Measurements from ENCODE around the gene RET.
A peak's percentile ranks its signal among the peaks of the same experiment; 100 is the strongest.
"Not testable (repeated sequence)": the region's sequence is repeated elsewhere in the genome, so short reads cannot be mapped to it uniquely, and the experiment has no call there.

The RET gene

DNA sequence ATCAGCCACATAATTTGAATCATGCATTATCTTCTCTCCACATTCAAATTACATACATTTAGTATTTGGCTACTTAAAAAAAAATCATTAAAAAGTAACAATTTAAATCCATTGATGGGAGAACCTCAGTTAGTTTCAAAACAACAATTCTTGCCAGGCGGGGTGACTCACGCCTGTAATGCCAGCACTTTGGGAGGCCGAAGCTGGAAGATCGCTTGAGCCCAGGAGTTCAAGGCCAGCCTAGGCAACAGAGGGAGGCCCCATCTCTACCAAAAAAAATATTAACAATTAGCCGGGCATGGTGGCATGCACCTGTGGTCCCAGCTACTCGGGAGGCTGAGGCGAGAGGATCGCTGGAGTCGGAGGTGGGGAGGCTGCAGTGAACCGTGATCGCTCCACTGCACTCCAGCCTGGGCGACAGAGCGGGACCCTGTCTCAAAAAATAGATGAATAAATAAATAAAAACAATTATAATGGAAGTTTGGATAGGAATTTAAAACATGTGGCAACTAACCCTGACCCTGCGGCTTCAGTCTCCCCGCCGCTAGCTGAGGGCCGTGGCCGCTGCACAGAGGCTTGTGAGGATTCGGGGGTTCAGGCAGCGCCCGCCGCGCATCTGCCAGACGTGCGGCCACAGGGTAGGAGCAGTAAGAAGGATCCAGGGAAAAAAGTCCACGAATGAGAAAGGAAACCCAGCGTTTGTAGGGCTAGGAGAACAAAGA lies 60.3 kb downstream of the RET start:
- H3K36me3 Mint-ChIP-seq (ENCODE audit: insufficient read depth), result peaks cover 14% of the 10 kb centered on the region
- peak overlapping the region; percentile 91 for H3K4me3 Mint-ChIP-seq
- peaks cover 54% of the 10 kb centered on the region for H3K4me1 Mint-ChIP-seq
- H3K27ac Mint-ChIP-seq (ENCODE audit: low read depth), result peak overlapping the region; percentile 95
- no peaks in the 10 kb centered on the region for H3K9me3 Mint-ChIP-seq
- ATAC-seq (replicated peaks; ENCODE audit: extremely low read depth, poor library complexity, severe bottlenecking) (no peak), DNase-seq (ENCODE audit: low spot score in 2 of 2) (no peak)
- H3K27me3 Mint-ChIP-seq, result no peaks in the 10 kb centered on the region

DNA sequence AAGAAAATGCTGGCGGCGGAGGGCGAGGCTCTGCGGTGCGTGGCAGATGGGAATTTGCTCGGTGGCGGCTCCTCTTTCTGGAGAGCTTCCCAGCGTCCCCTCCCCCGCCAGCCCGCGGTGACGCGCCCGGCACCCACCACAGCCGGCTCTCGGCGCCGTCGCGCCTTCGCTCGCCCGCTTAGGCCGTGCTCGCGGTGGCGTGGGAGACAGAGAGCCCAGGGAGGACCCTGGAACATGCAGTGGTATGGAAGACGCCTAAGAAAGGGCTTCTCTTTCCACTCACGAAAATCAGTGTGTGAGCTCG lies 60.8 kb downstream of the RET start:
- Mint-ChIP-seq H3K27me3 (no peaks in the 10 kb centered on the region), H3K27ac (ENCODE audit: low read depth) (peak overlapping the region; percentile 95), H3K4me1 (peaks cover 59% of the 10 kb centered on the region), H3K36me3 (ENCODE audit: insufficient read depth) (peaks cover 15% of the 10 kb centered on the region), H3K4me3 (peak overlapping the region; percentile 91), H3K9me3 (no peaks in the 10 kb centered on the region)
- DNase-seq (ENCODE audit: low spot score in 2 of 2) (no peak), ATAC-seq (replicated peaks; ENCODE audit: extremely low read depth, poor library complexity, severe bottlenecking) (peak; percentile 26)

DNA sequence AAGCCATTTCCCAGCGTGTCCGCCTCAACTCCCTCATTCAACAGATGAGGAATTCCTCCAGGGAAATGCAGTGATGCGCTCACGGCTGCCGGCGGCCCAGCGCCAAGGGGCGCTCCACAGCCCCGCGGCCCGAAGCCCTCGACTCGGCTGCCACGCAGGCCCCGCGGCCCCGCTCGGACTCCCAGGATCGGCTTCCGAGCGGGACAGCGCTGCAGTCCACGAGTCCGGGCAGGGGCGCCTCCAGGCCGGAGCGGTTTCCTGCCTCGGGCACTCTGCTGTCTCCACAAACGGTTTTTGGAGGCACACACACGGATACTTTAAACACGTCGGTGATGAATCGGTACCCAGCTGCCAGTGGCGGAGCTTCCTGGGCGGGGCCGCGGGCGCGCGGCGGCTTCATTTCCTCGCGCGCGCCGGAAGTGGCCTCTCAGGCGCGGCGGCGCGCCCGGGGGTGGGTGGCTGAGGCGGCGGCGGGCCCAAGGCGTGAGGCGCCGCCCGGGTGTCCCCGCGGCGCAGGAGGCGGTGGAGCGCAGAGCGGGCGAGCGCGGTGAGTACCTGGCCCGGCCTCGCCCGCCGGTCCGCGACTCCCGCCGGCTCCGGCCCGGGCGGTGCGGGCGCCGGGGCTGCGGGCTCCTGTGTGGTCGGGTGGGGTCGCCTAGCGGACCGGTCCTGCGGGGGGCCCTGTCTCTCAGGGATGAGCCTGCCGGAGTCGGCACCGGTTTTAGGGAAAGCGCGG lies 61.3 kb downstream of the RET start, which contains the start of gene CSGALNACT2:
Gene CSGALNACT2 (plus strand): TSS at position 425 of the 736 bp plus-strand sequence. CDS start 16,705 bp downstream, outside the sequence.
- DNase-seq (ENCODE audit: low spot score in 2 of 2) (peak; percentile 76 to 84), ATAC-seq (replicated peaks; ENCODE audit: extremely low read depth, poor library complexity, severe bottlenecking) (peak; percentile 82)
- peak within 1 kb of the TSS; percentile 91 for H3K4me3 Mint-ChIP-seq
- H3K9me3 Mint-ChIP-seq, result no peaks in the 10 kb centered on the region
- peaks cover 60% of the 10 kb centered on the region for H3K4me1 Mint-ChIP-seq
- H3K36me3 Mint-ChIP-seq (ENCODE audit: insufficient read depth), result peaks cover 15% of the 10 kb centered on the region
- H3K27ac Mint-ChIP-seq (ENCODE audit: low read depth), result peak within 1 kb of the TSS; percentile 95
- no peaks in the 10 kb centered on the region for H3K27me3 Mint-ChIP-seq

DNA sequence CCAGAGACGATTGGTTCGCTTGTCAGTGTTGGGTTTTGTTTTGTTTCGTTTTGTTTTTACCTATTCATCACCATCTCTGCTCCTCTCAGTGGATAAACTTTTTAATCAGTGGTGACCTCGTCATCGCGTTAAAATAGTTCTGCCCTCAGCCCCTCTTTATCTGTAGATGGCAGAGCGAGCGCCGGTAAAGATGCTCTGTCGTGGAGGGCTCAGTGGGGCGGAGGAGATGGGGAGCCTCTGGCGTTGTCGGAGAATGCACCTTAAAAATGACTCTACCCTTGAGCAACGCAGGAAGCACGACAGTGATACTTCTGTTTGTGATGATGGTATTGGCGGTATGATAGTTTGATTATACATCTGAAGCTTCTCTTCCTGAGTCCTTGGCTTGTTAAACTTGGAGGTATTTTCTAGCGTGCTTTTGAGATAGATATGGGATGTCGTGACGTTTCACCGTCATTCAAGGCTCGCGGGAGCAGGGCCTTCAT lies 61.9 kb downstream of the RET start:
- ATAC-seq (replicated peaks; ENCODE audit: extremely low read depth, poor library complexity, severe bottlenecking), result peak; percentile 72
- DNase-seq (ENCODE audit: low spot score in 2 of 2), result peak in 1 of 2 donors; percentile 63
- no peaks in the 10 kb centered on the region for H3K9me3 Mint-ChIP-seq
- peak overlapping the region; percentile 91 for H3K4me3 Mint-ChIP-seq
- peaks cover 64% of the 10 kb centered on the region for H3K4me1 Mint-ChIP-seq
- H3K27me3 Mint-ChIP-seq, result no peaks in the 10 kb centered on the region
- H3K36me3 Mint-ChIP-seq (ENCODE audit: insufficient read depth), result peaks cover 15% of the 10 kb centered on the region
- H3K27ac Mint-ChIP-seq (ENCODE audit: low read depth), result peak overlapping the region; percentile 95

DNA sequence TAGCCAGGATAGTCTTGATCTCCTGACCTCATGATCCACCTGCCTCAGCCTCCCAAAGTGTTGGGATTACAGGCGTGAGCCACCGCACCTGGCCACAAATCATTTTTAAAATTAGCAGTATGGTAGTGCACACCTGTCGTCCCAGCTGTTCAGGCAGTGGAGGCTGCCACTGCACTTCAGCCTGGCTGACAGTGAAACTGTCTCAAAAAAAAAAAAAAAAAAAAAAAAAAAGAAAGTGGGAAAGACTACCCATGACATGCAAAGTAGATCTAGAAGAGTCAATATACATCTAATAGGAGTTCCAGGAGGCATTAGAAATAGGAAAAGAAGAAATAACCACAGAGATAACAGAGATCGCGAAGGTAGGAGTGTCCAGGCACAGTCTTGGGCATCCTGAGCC lies 64.6 kb downstream of the RET start:
- peaks cover 69% of the 10 kb centered on the region for H3K4me1 Mint-ChIP-seq
- no peak overlapping the region for H3K4me3 Mint-ChIP-seq
- no peaks in the 10 kb centered on the region for H3K9me3 Mint-ChIP-seq
- no peak for ATAC-seq (replicated peaks; ENCODE audit: extremely low read depth, poor library complexity, severe bottlenecking)
- H3K36me3 Mint-ChIP-seq (ENCODE audit: insufficient read depth), result peaks cover 17% of the 10 kb centered on the region
- H3K27ac Mint-ChIP-seq (ENCODE audit: low read depth), result peak overlapping the region; percentile 71
- no peaks in the 10 kb centered on the region for H3K27me3 Mint-ChIP-seq
- no peak for DNase-seq (ENCODE audit: low spot score in 2 of 2)

DNA sequence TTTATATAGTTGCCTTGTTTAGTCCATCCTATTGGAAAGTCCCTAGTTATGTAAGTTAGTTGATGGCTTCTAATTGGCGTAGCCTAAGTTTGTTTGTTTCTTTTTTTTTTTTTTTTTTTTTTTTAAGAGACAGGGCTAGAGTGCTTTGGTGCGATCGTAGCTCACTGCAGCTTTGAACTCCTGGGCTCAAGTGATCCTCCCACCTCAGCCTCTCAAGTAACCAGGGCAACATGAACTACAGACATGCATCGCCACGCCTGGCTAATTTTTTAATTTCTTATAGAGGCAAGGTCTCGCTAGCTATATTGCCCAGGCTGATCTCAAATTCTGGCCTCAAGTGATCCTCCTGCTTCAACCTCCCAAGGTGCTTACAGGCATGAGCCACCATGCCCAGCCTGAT lies 68.4 kb downstream of the RET start:
- ATAC-seq (replicated peaks; ENCODE audit: extremely low read depth, poor library complexity, severe bottlenecking) (no peak), DNase-seq (ENCODE audit: low spot score in 2 of 2) (no peak)
- Mint-ChIP-seq H3K27me3 (no peaks in the 10 kb centered on the region), H3K27ac (ENCODE audit: low read depth) (peak overlapping the region; percentile 25), H3K36me3 (ENCODE audit: insufficient read depth) (peaks cover 9% of the 10 kb centered on the region), H3K4me1 (peaks cover 72% of the 10 kb centered on the region), H3K4me3 (no peak overlapping the region), H3K9me3 (no peaks in the 10 kb centered on the region)

DNA sequence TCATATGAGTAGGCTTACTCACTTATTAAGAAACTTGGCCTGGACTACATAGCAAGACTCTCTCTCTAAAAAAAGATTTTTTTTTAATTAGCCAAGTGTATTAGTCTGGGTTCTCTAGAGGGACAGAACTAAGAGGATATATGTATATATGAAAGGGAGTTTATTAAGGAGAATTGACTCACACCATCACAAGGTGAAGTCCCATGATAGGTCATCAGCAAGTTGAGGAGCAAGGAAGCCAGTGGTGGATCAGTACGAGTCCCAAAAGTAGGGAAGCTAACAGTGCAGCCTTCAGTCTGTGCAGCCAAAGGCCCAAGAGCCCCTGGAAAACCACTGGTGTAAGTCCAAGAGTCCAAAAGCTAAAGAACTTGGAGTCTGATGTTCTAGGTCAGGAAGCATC lies 69.1 kb downstream of the RET start:
- not testable (repeated sequence) for DNase-seq (ENCODE audit: low spot score in 2 of 2); H3K9me3 Mint-ChIP-seq; ATAC-seq (replicated peaks; ENCODE audit: extremely low read depth, poor library complexity, severe bottlenecking); H3K4me3 Mint-ChIP-seq; H3K36me3 Mint-ChIP-seq (ENCODE audit: insufficient read depth); H3K27me3 Mint-ChIP-seq
- Mint-ChIP-seq H3K27ac (ENCODE audit: low read depth) (peak overlapping the region; percentile 25), H3K4me1 (peaks cover 72% of the 10 kb centered on the region)

DNA sequence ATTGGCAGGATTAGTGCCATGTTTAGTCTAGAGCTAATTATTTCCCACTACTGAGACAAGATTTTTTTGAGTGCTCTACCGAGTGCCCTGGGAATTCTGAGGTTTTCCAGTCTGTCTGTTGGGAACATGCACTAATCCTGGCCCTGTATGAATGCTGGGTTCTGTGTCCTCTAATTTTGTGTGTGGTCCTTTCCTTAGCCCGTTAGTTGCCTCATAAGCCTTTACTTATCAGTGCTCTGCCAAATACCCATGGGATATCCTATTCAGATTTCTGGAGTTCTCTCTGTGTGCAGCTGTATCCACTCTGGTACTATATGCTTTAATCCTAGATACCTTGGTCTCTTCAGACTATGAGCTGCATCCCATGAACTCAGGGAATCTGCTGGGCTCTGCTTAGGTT lies 74.5 kb downstream of the RET start:
- Mint-ChIP-seq H3K9me3 (no peaks in the 10 kb centered on the region), H3K36me3 (ENCODE audit: insufficient read depth) (peaks cover 4% of the 10 kb centered on the region), H3K27me3 (no peaks in the 10 kb centered on the region), H3K27ac (ENCODE audit: low read depth) (peak overlapping the region; percentile 52), H3K4me1 (peaks cover 59% of the 10 kb centered on the region), H3K4me3 (no peak overlapping the region)
- no peak for ATAC-seq (replicated peaks; ENCODE audit: extremely low read depth, poor library complexity, severe bottlenecking)
- no peak for DNase-seq (ENCODE audit: low spot score in 2 of 2)

DNA sequence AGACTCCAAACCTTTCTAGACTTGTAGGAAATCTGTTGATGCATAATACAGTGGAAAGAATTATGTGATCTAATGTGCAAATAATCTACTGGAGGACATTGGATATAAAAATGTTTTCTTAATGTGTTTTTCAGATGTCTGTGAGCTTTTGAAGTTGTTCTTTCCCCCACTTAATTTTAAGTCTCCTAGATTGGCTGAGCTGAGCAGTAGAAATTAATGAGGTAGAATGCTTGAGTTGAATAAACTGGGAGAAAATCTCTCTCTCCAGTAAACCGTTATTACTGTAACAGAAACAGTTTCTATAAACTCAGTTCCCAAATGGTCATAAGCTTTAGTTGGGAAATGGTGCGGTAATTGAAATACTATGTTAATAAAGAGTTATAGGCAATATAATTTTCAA lies 77.0 kb downstream of the RET start:
- DNase-seq (ENCODE audit: low spot score in 2 of 2) (no peak), ATAC-seq (replicated peaks; ENCODE audit: extremely low read depth, poor library complexity, severe bottlenecking) (no peak)
- Mint-ChIP-seq H3K27ac (ENCODE audit: low read depth) (no peak overlapping the region), H3K9me3 (no peaks in the 10 kb centered on the region), H3K36me3 (ENCODE audit: insufficient read depth) (peaks cover 8% of the 10 kb centered on the region), H3K4me3 (no peak overlapping the region), H3K4me1 (peaks cover 52% of the 10 kb centered on the region), H3K27me3 (no peaks in the 10 kb centered on the region)

DNA sequence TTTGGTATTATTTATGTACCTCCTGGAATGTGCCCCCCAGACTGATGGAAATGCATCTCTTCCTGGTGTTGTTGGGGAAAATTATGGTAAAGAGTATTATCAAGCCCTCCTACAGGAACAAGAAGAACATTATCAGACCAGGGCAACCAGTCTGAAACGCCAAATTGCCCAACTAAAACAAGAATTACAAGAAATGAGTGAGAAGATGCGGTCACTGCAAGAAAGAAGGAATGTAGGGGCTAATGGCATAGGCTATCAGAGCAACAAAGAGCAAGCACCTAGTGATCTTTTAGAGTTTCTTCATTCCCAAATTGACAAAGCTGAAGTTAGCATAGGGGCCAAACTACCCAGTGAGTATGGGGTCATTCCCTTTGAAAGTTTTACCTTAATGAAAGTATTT lies 78.4 kb downstream of the RET start:
- Mint-ChIP-seq H3K4me3 (no peak overlapping the region), H3K27ac (ENCODE audit: low read depth) (no peak overlapping the region), H3K36me3 (ENCODE audit: insufficient read depth) (peaks cover 15% of the 10 kb centered on the region), H3K27me3 (no peaks in the 10 kb centered on the region), H3K4me1 (peaks cover 48% of the 10 kb centered on the region), H3K9me3 (no peaks in the 10 kb centered on the region)
- no peak for ATAC-seq (replicated peaks; ENCODE audit: extremely low read depth, poor library complexity, severe bottlenecking)
- no peak for DNase-seq (ENCODE audit: low spot score in 2 of 2)

DNA sequence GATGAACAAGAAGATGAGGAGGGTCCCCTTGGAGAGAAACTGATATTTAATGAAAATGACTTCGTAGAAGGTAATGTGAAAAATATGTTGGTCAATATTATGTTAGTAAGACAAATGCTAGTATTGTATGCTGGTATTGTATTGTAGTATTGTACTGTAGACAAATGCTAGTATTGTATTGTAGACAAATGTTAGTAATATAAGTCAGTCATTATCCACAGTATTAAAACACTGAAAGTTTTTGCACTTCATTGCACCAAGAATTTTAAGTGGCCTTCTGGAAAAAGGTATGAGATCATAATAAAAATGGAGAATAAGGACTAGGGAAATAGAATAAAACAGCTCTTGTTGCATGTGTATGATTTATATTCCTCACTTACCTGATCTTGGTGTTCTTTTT lies 78.9 kb downstream of the RET start:
- DNase-seq (ENCODE audit: low spot score in 2 of 2) (no peak), ATAC-seq (replicated peaks; ENCODE audit: extremely low read depth, poor library complexity, severe bottlenecking) (no peak)
- H3K27ac Mint-ChIP-seq (ENCODE audit: low read depth), result peak overlapping the region; percentile 23
- H3K4me3 Mint-ChIP-seq, result no peak overlapping the region
- no peaks in the 10 kb centered on the region for H3K9me3 Mint-ChIP-seq
- peaks cover 13% of the 10 kb centered on the region for H3K36me3 Mint-ChIP-seq (ENCODE audit: insufficient read depth)
- H3K27me3 Mint-ChIP-seq, result no peaks in the 10 kb centered on the region
- H3K4me1 Mint-ChIP-seq, result peaks cover 46% of the 10 kb centered on the region

DNA sequence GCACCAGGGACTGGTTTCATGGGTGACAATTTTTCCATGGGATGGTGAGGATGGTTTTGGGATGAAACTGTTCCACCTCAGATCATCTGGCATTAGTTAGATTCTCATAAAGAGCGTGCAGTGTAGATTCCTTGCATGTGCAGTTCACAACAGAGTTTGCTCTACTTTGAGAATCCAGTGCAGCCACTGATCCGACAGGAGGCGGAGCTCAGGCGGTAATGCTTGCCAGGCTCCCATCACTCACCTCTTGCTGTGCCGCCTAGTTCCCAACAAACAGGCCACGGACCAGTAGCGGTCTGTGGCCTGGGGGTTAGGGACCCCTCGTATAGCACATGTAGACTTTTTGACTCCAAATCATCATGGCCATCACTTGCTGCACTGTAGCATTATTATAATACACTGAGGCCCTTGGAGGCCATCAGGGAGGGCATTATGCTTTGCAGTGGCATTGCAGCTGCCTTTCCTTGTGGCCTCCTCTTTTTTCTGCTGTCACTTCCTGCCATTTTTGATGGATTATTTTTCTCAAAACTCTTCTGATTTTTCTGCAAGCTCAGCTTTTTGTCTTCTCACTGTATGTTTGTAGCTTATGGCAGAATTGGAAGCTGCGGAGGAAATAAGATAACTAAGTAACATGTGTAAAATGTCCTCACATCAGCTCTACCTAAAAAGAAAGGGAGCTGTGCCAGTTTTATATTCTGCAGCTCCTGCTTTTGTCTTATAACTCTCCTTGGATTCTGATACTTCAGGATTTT lies 79.9 kb downstream of the RET start:
- H3K4me3 Mint-ChIP-seq, result no peak overlapping the region
- H3K4me1 Mint-ChIP-seq, result peaks cover 46% of the 10 kb centered on the region
- no peaks in the 10 kb centered on the region for H3K27me3 Mint-ChIP-seq
- peaks cover 21% of the 10 kb centered on the region for H3K36me3 Mint-ChIP-seq (ENCODE audit: insufficient read depth)
- no peak overlapping the region for H3K27ac Mint-ChIP-seq (ENCODE audit: low read depth)
- DNase-seq (ENCODE audit: low spot score in 2 of 2) (no peak), ATAC-seq (replicated peaks; ENCODE audit: extremely low read depth, poor library complexity, severe bottlenecking) (no peak)
- no peaks in the 10 kb centered on the region for H3K9me3 Mint-ChIP-seq
